Progenitor cell of endocrine pancreas (in vitro differentiated cells): ENCODE results near the gene JHY. TPM values are rescaled to one million over a fixed set of nuclear protein-coding genes. Genes with fewer than 3 reads are reported as not detected.

Experiments used
- DNase-seq: peaks from one replicate; pipeline ENCODE4 v3.0.0; 2021; ENCODE audit warnings: low spot score; ENCODE audit not compliant: unreplicated experiment
- H3K27ac Mint-ChIP-seq: 2 replicates; pipeline ENCODE4 v1.8.0; 2021; ENCODE audit warnings: mild to moderate bottlenecking, moderate library complexity, mixed read lengths
- H3K27me3 Mint-ChIP-seq: 2 replicates; pipeline ENCODE4 v1.8.0; 2021; ENCODE audit warnings: mixed read lengths
- H3K36me3 Mint-ChIP-seq: 2 replicates; pipeline ENCODE4 v1.8.0; 2022; ENCODE audit warnings: mixed read lengths; ENCODE audit not compliant: insufficient read depth
- H3K4me1 Mint-ChIP-seq: 2 replicates; pipeline ENCODE4 v1.8.0; 2021; ENCODE audit warnings: low read depth, mixed read lengths
- H3K4me3 Mint-ChIP-seq: 2 replicates; pipeline ENCODE4 v1.8.0; 2021; ENCODE audit warnings: low read depth, mild to moderate bottlenecking, moderate library complexity, mixed read lengths
- H3K9me3 Mint-ChIP-seq: 2 replicates; pipeline ENCODE4 v1.8.0; 2021; ENCODE audit warnings: low read depth, mixed read lengths
- CTCF ChIP-seq: fragments of 200-600 bp; sonication (generic); IDR thresholded peaks from one replicate; pipeline ENCODE4 v1.5.0; 2021; ENCODE audit warnings: antibody characterized with exemption, mild to moderate bottlenecking; ENCODE audit not compliant: unreplicated experiment
- total RNA-seq: library from RNA; stranded (reverse); gene quantifications from 2 replicates; pipeline ENCODE4 v1.2.1, GENCODE V29; 2021

The JHY gene
- total RNA-seq, 1 donor from 2014 or later = 3.5 TPM

GRCh38 chr11:122872046-122872445 is 10.5 kb upstream of the JHY start:
- DNase-seq = no peak
- Mint-ChIP-seq H3K36me3 (no peaks in the 10 kb centered on the region), H3K9me3 (no peaks in the 10 kb centered on the region), H3K4me1 (no peaks in the 10 kb centered on the region), H3K27me3 (peaks cover 15% of the 10 kb centered on the region), H3K27ac (no peak overlapping the region), H3K4me3 (no peak overlapping the region)
- TF ChIP-seq CTCF = no peak

- no peak for TF ChIP-seq CTCF
- Mint-ChIP-seq H3K4me1 (no peaks in the 10 kb centered on the region), H3K9me3 (no peaks in the 10 kb centered on the region), H3K27me3 (peaks cover 14% of the 10 kb centered on the region), H3K27ac (no peak overlapping the region), H3K36me3 (no peaks in the 10 kb centered on the region), H3K4me3 (no peak overlapping the region)
- DNase-seq = no peak
Measured at GRCh38 chr11:122874991-122875390, 7.6 kb upstream of the JHY start.

- DNase-seq = no peak
- Mint-ChIP-seq H3K9me3 (no peaks in the 10 kb centered on the region), H3K4me1 (peaks cover 3% of the 10 kb centered on the region), H3K4me3 (no peak overlapping the region), H3K36me3 (no peaks in the 10 kb centered on the region), H3K27ac (no peak overlapping the region), H3K27me3 (peaks cover 33% of the 10 kb centered on the region)
- TF ChIP-seq CTCF = no peak
Measured at GRCh38 chr11:122877732-122878131, 4.8 kb upstream of the JHY start.

GRCh38 chr11:122879785-122880184 is 2.8 kb upstream of the JHY start:
- peaks cover 29% of the 10 kb centered on the region for H3K27me3 Mint-ChIP-seq
- no peaks in the 10 kb centered on the region for H3K9me3 Mint-ChIP-seq
- H3K4me1 Mint-ChIP-seq = peaks cover 9% of the 10 kb centered on the region
- no peak for DNase-seq
- H3K36me3 Mint-ChIP-seq = no peaks in the 10 kb centered on the region
- H3K4me3 Mint-ChIP-seq = no peak overlapping the region
- TF ChIP-seq CTCF = peak; percentile 11
- no peak overlapping the region for H3K27ac Mint-ChIP-seq

GRCh38 chr11:122882857-122883645 is 492 bp downstream of the JHY start:
- H3K4me3 Mint-ChIP-seq = peak overlapping the region; percentile 87
- DNase-seq = peak; percentile 31
- TF ChIP-seq CTCF = no peak
- peaks cover 9% of the 10 kb centered on the region for H3K36me3 Mint-ChIP-seq
- peaks cover 29% of the 10 kb centered on the region for H3K27me3 Mint-ChIP-seq
- peaks cover 9% of the 10 kb centered on the region for H3K4me1 Mint-ChIP-seq
- H3K9me3 Mint-ChIP-seq = no peaks in the 10 kb centered on the region
- peak overlapping the region; percentile 96 for H3K27ac Mint-ChIP-seq
